HG02798 (cell line): ENCODE data around the gene ZNF154.

Source experiments
- ATAC-seq: cut with Tn5 transposase; IDR thresholded peaks from one replicate; pipeline ENCODE4 v1.9.1; 2021; ENCODE audit warnings: mild to moderate bottlenecking; ENCODE audit not compliant: unreplicated experiment, poor library complexity

Gene ZNF154

GRCh38 chr19:57682226-57682766 is 26.7 kb downstream of the ZNF154 start:
- ATAC-seq: peak; percentile 32

GRCh38 chr19:57675881-57676280 is 33.1 kb downstream of the ZNF154 start:
- no peak for ATAC-seq

GRCh38 chr19:57672466-57672865 is 36.5 kb downstream of the ZNF154 start:
- ATAC-seq: no peak

GRCh38 chr19:57671124-57671895 is 37.7 kb downstream of the ZNF154 start:
- ATAC-seq: no peak

- ATAC-seq: no peak
These were observed 40.4 kb downstream of the ZNF154 start, which contains the start of gene ZSCAN4 for GRCh38 chr19:57668635-57669034. ZSCAN4 (plus strand) TSS chr19:57668935; CDS start chr19:57676146, 7,211 bp downstream.

GRCh38 chr19:57667228-57667627 is 41.8 kb downstream of the ZNF154 start:
- no peak for ATAC-seq

GRCh38 chr19:57665261-57665806 is 43.7 kb downstream of the ZNF154 start:
- ATAC-seq: no peak

- ATAC-seq: no peak
These were observed 44.5 kb downstream of the ZNF154 start for GRCh38 chr19:57664269-57665127.

GRCh38 chr19:57656346-57656745 is 52.7 kb downstream of the ZNF154 start:
- no peak for ATAC-seq

- ATAC-seq: no peak
These were observed 53.6 kb downstream of the ZNF154 start for GRCh38 chr19:57655443-57655842.

GRCh38 chr19:57653689-57654088 is 55.3 kb downstream of the ZNF154 start:
- ATAC-seq: no peak

GRCh38 chr19:57651654-57651996 is 57.4 kb downstream of the ZNF154 start:
- no peak for ATAC-seq

- ATAC-seq: no peak
These were observed 60.5 kb downstream of the ZNF154 start for GRCh38 chr19:57648331-57649003.
